HepG2 (cell line): ENCODE measurements around the gene SFTA2. TPM values are rescaled to one million over a fixed set of nuclear protein-coding genes. Genes with fewer than 3 reads are reported as not detected.
A peak's percentile ranks its signal among the peaks of the same experiment; 100 is the strongest.

Source experiments
- CEBPG ChIP-seq: IDR thresholded peaks from 2 replicates; pipeline ENCODE4 v1.6.1; 2016
- HES4 ChIP-seq: sonication (generic); formaldehyde crosslinking; IDR thresholded peaks from 2 replicates; pipeline ENCODE4 v1.9.0; 2021; ENCODE audit warnings: mild to moderate bottlenecking, missing genetic modification reagents, borderline replicate concordance
- HNRNPL ChIP-seq: fragments of 200-400 bp; formaldehyde crosslinking; IDR thresholded peaks from 2 replicates; pipeline ENCODE4 v1.6.1; 2017; ENCODE audit warnings: mild to moderate bottlenecking, low read depth, low read length
- IRF2 ChIP-seq: IDR thresholded peaks from 2 replicates; pipeline ENCODE4 v1.6.1; 2018; ENCODE audit warnings: missing genetic modification reagents, missing compliant biosample characterization
- KMT2A ChIP-seq: sonication (generic); formaldehyde crosslinking; IDR thresholded peaks from 2 replicates; pipeline ENCODE4 v1.4.0; 2020; ENCODE audit warnings: missing genetic modification reagents
- NFYB ChIP-seq: sonication (generic); formaldehyde crosslinking; IDR thresholded peaks from 2 replicates; pipeline ENCODE4 v1.4.0; 2020; ENCODE audit warnings: missing genetic modification reagents
- SP140L ChIP-seq: sonication (generic); formaldehyde crosslinking; IDR thresholded peaks from 2 replicates; pipeline ENCODE4 v1.4.0; 2020; ENCODE audit warnings: missing genetic modification reagents, borderline replicate concordance
- ZEB1 ChIP-seq: IDR thresholded peaks from 2 replicates; pipeline ENCODE4 v1.6.1; 2012; ENCODE audit warnings: mild to moderate bottlenecking, low read depth, inconsistent platforms; ENCODE audit not compliant: insufficient replicate concordance
- ZNF20 ChIP-seq: sonication (generic); formaldehyde crosslinking; IDR thresholded peaks from 2 replicates; pipeline ENCODE4 v1.4.0; 2020; ENCODE audit warnings: mild to moderate bottlenecking, moderate library complexity, missing genetic modification reagents
- ZNF350 ChIP-seq: sonication (generic); formaldehyde crosslinking; IDR thresholded peaks from 2 replicates; pipeline ENCODE4 v1.4.0; 2020; ENCODE audit warnings: mild to moderate bottlenecking, low read depth, missing genetic modification reagents, borderline replicate concordance
- ZNF672 ChIP-seq: sonication (generic); formaldehyde crosslinking; IDR thresholded peaks from 2 replicates; pipeline ENCODE4 v1.8.1; 2022; ENCODE audit warnings: missing genetic modification reagents
- polyA plus RNA-seq, 8 experiments: library from polyadenylated mRNA; depleted of rRNA in 3 of 8; stranded (reverse) in 7 of 8; unstranded in 1 of 8; fragments of >200 nt; fragmentation: Illumina TruSeq in 4 of 8; extraction: Trizol in 4 of 8; gene quantifications; 2 replicates each; pipeline versions ENCODE4 v1.2.1 to v1.2.3, GENCODE V29; 2011 to 2016; ENCODE audit warnings: low read depth in 4 of 8, missing spikeins in 1 of 8, mixed read lengths in 1 of 8; ENCODE audit not compliant: insufficient read depth in 1 of 8
- total RNA-seq, 5 experiments: library from RNA; depleted of rRNA; stranded (reverse); fragments of >200 nt; fragmentation: Illumina TruSeq; extraction: Trizol; gene quantifications; 2 replicates each; pipeline ENCODE4 v1.2.3, GENCODE V29; 2016; ENCODE audit warnings: low read depth in 1 of 5
- TF ChIP-seq, protein P1 (sequence below): sonication (generic); formaldehyde crosslinking; IDR thresholded peaks from 2 replicates; pipeline ENCODE4 v1.5.1; 2020; ENCODE audit warnings: missing genetic modification reagents, mild to moderate bottlenecking, borderline replicate concordance
- TF ChIP-seq, protein P2 (sequence below): sonication (generic); formaldehyde crosslinking; IDR thresholded peaks from 2 replicates; pipeline ENCODE4 v1.4.0; 2020; ENCODE audit warnings: missing genetic modification reagents
- TF ChIP-seq, protein P3 (sequence below): IDR thresholded peaks from 2 replicates; pipeline ENCODE4 v1.6.1; 2016; ENCODE audit warnings: low read depth, control low read depth
- TF ChIP-seq, protein P4 (sequence below): sonication (generic); formaldehyde crosslinking; IDR thresholded peaks from 2 replicates; pipeline ENCODE4; 2020; ENCODE audit warnings: missing genetic modification reagents, mild to moderate bottlenecking, borderline replicate concordance
- TF ChIP-seq, protein P5 (sequence below): sonication (generic); formaldehyde crosslinking; IDR thresholded peaks from 2 replicates; pipeline ENCODE4 v1.5.0; 2020; ENCODE audit warnings: missing genetic modification reagents
- TF ChIP-seq, protein P6 (sequence below): sonication (generic); formaldehyde crosslinking; conservative IDR thresholded peaks from 2 replicates; pipeline ENCODE4 v1.8.0; 2022; ENCODE audit warnings: mild to moderate bottlenecking, moderate library complexity, missing genetic modification reagents

SFTA2 gene
- total and polyA plus RNA-seq, 2 of the 13 experiments (the other 11 are each of a cell fraction or from before 2014, with no cell fraction given), result not detected

DNA sequence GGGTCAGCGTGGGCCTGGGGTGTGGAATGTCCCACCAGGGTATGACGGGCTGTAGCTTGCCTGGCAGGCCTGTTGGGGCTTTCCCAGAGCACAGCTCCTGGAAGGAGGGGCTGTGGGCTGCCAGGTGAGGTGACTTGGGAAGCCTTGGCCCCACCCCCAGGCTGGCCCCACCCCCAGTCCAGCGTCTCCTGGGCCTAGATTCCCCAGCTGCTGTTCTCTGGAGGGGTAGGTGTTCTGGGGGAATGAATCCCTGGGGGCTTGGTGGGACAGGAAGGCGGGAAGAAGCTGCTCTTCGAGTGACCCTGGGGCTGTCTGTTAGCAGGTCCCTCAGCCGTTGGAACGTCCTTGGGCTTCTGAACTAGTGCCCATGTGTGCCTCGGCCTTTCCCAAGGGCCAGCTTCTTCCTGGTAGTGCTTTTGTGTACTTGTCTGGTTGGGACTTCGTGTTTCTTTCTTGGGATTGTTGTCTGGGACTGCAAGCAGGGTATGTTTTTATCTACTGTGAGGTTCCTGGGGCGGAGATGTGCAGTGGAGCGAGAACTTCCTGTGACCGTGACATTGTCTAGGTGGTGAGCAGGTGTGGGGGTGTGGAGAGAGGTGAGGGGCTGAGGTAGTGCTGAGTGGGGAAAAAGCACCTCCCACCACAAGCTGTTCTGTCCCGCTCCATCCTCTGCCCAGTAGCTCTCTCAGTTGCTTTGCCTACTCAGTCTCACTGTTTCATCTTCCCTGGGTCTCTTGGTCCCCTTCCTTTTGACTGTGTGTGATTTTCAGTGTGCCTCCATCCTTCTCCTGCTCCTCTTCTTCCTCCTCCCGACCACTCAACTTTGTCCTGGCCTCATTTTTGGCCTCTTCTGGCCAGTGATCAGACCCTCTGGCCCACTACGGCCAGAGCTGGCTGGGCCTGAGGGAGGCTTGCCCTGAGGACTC, 48.9 kb downstream of the SFTA2 start (continued):
- TF ChIP-seq ZNF672 (CRISPR knock-in tag) (no peak), HNRNPL (no peak), SP140L (no peak), HES4 (CRISPR knock-in tag) (no peak), KMT2A (0 out of 2 replicates have a peak, but pooled peaks have one; percentile 48), ZNF350 (peak; percentile 48; the same call in 1 of the 2 replicates), CEBPG (CRISPR knock-in tag) (no peak), ZNF20 (CRISPR knock-in tag) (no peak), IRF2 (no peak), ZEB1 (peak; percentile 69), NFYB (CRISPR knock-in tag) (no peak)
- TF ChIP-seq, protein P1, sequence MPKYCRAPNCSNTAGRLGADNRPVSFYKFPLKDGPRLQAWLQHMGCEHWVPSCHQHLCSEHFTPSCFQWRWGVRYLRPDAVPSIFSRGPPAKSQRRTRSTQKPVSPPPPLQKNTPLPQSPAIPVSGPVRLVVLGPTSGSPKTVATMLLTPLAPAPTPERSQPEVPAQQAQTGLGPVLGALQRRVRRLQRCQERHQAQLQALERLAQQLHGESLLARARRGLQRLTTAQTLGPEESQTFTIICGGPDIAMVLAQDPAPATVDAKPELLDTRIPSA (CRISPR knock-in tag), result no peak
- TF ChIP-seq, protein P2, sequence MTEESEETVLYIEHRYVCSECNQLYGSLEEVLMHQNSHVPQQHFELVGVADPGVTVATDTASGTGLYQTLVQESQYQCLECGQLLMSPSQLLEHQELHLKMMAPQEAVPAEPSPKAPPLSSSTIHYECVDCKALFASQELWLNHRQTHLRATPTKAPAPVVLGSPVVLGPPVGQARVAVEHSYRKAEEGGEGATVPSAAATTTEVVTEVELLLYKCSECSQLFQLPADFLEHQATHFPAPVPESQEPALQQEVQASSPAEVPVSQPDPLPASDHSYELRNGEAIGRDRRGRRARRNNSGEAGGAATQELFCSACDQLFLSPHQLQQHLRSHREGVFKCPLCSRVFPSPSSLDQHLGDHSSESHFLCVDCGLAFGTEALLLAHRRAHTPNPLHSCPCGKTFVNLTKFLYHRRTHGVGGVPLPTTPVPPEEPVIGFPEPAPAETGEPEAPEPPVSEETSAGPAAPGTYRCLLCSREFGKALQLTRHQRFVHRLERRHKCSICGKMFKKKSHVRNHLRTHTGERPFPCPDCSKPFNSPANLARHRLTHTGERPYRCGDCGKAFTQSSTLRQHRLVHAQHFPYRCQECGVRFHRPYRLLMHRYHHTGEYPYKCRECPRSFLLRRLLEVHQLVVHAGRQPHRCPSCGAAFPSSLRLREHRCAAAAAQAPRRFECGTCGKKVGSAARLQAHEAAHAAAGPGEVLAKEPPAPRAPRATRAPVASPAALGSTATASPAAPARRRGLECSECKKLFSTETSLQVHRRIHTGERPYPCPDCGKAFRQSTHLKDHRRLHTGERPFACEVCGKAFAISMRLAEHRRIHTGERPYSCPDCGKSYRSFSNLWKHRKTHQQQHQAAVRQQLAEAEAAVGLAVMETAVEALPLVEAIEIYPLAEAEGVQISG, result 0 out of 2 replicates have a peak, but pooled peaks have one; percentile 37
- TF ChIP-seq, protein P3, sequence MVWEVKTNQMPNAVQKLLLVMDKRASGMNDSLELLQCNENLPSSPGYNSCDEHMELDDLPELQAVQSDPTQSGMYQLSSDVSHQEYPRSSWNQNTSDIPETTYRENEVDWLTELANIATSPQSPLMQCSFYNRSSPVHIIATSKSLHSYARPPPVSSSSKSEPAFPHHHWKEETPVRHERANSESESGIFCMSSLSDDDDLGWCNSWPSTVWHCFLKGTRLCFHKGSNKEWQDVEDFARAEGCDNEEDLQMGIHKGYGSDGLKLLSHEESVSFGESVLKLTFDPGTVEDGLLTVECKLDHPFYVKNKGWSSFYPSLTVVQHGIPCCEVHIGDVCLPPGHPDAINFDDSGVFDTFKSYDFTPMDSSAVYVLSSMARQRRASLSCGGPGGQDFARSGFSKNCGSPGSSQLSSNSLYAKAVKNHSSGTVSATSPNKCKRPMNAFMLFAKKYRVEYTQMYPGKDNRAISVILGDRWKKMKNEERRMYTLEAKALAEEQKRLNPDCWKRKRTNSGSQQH, result no peak
- TF ChIP-seq, protein P4, sequence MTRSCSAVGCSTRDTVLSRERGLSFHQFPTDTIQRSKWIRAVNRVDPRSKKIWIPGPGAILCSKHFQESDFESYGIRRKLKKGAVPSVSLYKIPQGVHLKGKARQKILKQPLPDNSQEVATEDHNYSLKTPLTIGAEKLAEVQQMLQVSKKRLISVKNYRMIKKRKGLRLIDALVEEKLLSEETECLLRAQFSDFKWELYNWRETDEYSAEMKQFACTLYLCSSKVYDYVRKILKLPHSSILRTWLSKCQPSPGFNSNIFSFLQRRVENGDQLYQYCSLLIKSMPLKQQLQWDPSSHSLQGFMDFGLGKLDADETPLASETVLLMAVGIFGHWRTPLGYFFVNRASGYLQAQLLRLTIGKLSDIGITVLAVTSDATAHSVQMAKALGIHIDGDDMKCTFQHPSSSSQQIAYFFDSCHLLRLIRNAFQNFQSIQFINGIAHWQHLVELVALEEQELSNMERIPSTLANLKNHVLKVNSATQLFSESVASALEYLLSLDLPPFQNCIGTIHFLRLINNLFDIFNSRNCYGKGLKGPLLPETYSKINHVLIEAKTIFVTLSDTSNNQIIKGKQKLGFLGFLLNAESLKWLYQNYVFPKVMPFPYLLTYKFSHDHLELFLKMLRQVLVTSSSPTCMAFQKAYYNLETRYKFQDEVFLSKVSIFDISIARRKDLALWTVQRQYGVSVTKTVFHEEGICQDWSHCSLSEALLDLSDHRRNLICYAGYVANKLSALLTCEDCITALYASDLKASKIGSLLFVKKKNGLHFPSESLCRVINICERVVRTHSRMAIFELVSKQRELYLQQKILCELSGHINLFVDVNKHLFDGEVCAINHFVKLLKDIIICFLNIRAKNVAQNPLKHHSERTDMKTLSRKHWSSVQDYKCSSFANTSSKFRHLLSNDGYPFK (CRISPR knock-in tag), result peak; percentile 41; the same call in 1 of the 2 replicates
- TF ChIP-seq, protein P5, sequence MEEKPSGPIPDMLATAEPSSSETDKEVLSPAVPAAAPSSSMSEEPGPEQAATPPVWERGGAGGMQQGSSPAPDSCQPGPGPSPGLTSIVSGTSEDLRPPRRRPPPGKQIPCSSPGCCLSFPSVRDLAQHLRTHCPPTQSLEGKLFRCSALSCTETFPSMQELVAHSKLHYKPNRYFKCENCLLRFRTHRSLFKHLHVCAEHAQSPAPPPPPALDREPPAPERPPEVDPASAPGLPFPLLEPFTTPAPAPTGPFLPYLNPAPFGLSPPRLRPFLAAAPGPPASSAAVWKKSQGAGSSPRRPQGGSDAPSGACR (CRISPR knock-in tag), result peak; percentile 6; the same call in 1 of the 2 replicates
- TF ChIP-seq, protein P6, sequence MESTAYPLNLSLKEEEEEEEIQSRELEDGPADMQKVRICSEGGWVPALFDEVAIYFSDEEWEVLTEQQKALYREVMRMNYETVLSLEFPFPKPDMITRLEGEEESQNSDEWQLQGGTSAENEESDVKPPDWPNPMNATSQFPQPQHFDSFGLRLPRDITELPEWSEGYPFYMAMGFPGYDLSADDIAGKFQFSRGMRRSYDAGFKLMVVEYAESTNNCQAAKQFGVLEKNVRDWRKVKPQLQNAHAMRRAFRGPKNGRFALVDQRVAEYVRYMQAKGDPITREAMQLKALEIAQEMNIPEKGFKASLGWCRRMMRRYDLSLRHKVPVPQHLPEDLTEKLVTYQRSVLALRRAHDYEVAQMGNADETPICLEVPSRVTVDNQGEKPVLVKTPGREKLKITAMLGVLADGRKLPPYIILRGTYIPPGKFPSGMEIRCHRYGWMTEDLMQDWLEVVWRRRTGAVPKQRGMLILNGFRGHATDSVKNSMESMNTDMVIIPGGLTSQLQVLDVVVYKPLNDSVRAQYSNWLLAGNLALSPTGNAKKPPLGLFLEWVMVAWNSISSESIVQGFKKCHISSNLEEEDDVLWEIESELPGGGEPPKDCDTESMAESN, result 0 out of 2 replicates have a peak, but pooled peaks have one; percentile 37
